ENCODE results near the gene AIF1L. TPM values are rescaled to one million over a fixed set of nuclear protein-coding genes. Genes with fewer than 3 reads are reported as not detected.

Gene AIF1L
- total RNA-seq, result 1 to 10 TPM in 1 of 2 experiments, under 1 TPM in 1; 0.37 to 1.4 TPM

DNA sequence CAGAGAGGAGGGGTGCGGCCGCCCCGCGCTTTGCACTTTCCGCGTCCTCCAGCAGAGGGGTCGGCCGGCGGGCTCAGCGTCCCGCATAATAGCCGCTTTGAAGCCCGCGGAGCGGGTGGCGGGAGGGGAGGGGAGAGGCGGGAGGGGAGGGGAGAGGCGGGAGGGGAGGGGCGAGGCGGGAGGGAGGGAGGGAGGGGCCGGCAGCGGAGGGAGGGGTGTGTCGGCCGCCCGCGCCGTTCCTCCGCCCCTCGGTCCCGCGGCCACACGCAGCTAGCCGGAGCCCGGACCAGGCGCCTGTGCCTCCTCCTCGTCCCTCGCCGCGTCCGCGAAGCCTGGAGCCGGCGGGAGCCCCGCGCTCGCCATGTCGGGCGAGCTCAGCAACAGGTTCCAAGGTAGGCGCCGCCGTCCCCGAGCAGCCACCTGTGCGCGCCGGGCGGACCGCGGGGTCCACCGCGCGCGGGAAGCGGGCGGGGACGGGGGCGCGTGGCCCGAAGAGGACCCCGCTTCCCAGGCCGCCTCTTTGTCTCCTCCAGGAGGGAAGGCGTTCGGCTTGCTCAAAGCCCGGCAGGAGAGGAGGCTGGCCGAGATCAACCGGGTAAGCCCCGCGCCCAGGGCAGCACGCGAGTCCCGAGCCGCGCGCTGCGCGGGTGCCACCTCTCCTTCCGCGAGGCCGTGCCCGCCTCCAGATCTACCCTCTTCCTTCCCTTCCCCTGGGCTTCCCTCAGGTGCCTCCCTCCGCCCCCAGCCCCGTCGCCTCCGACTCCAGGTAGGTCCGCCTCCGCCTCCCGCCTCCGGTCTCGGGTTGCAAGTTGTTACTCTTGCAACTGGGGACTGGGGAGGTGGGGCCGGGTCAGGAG, at the start of gene AIF1L:
TSS of gene AIF1L (plus strand) at position 263 of the 857 bp plus-strand sequence. CDS start at position 362, 99 bp downstream.
- ChIA-PET CTCF (interaction anchor here (0.7 to 2.0 kb wide), 6 partner anchors 9 to 66 kb away, joined by 3 to 5 read pairs (median 4); no protein-coding TSS in a partner anchor), POLR2A (interaction anchor here (0.5 kb wide), 1 partner anchor 1174 kb away, joined by 5 read pairs; no protein-coding TSS in a partner anchor)
- peaks cover 11% of the 10 kb centered on the region for H3K4me1 Mint-ChIP-seq
- DNase-seq, result peak; percentile 13
- no peaks in the 10 kb centered on the region for H3K9me3 Mint-ChIP-seq
- H3K36me3 Mint-ChIP-seq (ENCODE audit: low read depth), result no peaks in the 10 kb centered on the region
- peaks cover 34% of the 10 kb centered on the region for H3K27me3 Mint-ChIP-seq
- peak within 1 kb of the TSS; percentile 54 for H3K4me3 Mint-ChIP-seq
- H3K27ac Mint-ChIP-seq, result no peak within 1 kb of the TSS

- Mint-ChIP-seq H3K27ac (no peak overlapping the region), H3K4me3 (no peak overlapping the region), H3K27me3 (peaks cover 3% of the 10 kb centered on the region), H3K36me3 (ENCODE audit: low read depth) (no peaks in the 10 kb centered on the region), H3K9me3 (no peaks in the 10 kb centered on the region), H3K4me1 (peaks cover 7% of the 10 kb centered on the region)
- peak; percentile 74 for DNase-seq
- POLR2A ChIA-PET, result interaction anchor here (0.6 kb wide), 2 partner anchors 147 to 350 kb away, joined by 4 to 9 read pairs; no protein-coding TSS in a partner anchor
- CTCF ChIA-PET, result interaction anchor here (0.6 to 2.1 kb wide), 17 partner anchors 9 to 599 kb away, joined by 3 to 7 read pairs (median 4); no protein-coding TSS in a partner anchor
Measured at GRCh38 chr9:131046581-131047202, 49.6 kb upstream of the AIF1L start.

DNA sequence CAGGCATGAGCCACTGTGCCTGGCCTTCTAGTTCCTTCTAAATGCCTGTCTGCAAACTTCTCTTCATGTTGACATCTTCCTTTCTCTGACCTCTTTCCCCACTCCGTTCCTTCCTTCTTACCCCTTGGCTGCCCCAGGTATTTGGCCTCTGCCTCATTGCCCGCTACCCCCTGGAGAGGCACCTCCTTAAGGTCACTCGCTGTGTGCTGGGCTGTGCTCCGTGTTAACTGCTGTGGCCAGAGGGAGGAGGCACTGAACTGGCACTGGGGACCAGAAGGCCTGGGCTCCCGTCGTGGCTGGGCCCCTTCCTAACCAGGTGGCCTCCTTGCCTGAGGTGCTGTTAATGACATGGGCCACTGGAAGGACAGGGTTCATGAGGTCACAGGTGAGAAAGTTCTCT, 48.0 kb upstream of the AIF1L start:
- H3K9me3 Mint-ChIP-seq, result no peaks in the 10 kb centered on the region
- ChIA-PET POLR2A (no interaction called here), CTCF (no interaction called here)
- H3K36me3 Mint-ChIP-seq (ENCODE audit: low read depth), result no peaks in the 10 kb centered on the region
- peaks cover 3% of the 10 kb centered on the region for H3K27me3 Mint-ChIP-seq
- DNase-seq, result no peak
- peaks cover 7% of the 10 kb centered on the region for H3K4me1 Mint-ChIP-seq
- no peak overlapping the region for H3K4me3 Mint-ChIP-seq
- H3K27ac Mint-ChIP-seq, result no peak overlapping the region

GRCh38 chr9:131048820-131049219, 47.5 kb upstream of the AIF1L start:
- Mint-ChIP-seq H3K36me3 (ENCODE audit: low read depth) (no peaks in the 10 kb centered on the region), H3K27ac (no peak overlapping the region), H3K4me3 (no peak overlapping the region), H3K27me3 (peaks cover 3% of the 10 kb centered on the region), H3K9me3 (no peaks in the 10 kb centered on the region), H3K4me1 (peaks cover 5% of the 10 kb centered on the region)
- ChIA-PET CTCF (interaction anchor here (0.8 kb wide), 1 partner anchor 9 kb away, joined by 3 read pairs; no protein-coding TSS in a partner anchor), POLR2A (no interaction called here)
- DNase-seq, result no peak

- H3K9me3 Mint-ChIP-seq, result no peaks in the 10 kb centered on the region
- no peaks in the 10 kb centered on the region for H3K36me3 Mint-ChIP-seq (ENCODE audit: low read depth)
- H3K4me1 Mint-ChIP-seq, result peaks cover 5% of the 10 kb centered on the region
- H3K27ac Mint-ChIP-seq, result no peak overlapping the region
- POLR2A ChIA-PET, result no interaction called here
- CTCF ChIA-PET, result interaction anchor here (0.8 kb wide), 1 partner anchor 7 kb away, joined by 3 read pairs; no protein-coding TSS in a partner anchor
- no peak overlapping the region for H3K4me3 Mint-ChIP-seq
- DNase-seq, result no peak
- peaks cover 3% of the 10 kb centered on the region for H3K27me3 Mint-ChIP-seq
Measured at GRCh38 chr9:131049829-131050715, 46.3 kb upstream of the AIF1L start.

DNA sequence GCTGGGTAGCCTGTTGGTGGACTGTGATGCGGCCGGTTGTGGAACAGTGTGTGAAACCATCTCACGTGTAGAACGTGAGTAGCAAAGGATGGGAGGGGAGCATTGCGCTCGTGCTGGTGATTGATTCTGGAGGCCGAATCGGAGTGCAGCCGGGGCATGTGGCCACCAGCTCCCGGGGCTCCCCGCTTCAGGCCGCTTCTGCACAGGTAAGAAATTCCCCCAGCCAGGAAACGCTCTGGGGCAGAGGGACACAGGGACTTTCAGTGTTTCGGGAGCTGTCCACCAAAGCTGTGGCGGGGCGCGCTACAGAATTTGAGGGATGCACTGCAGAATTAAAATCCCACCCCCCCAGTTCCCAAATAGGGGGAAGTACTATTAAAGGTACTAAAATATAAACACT, 45.5 kb upstream of the AIF1L start:
- H3K27me3 Mint-ChIP-seq, result peaks cover 3% of the 10 kb centered on the region

GRCh38 chr9:131051592-131052517, 44.5 kb upstream of the AIF1L start:
- H3K27ac Mint-ChIP-seq, result no peak overlapping the region
- CTCF ChIA-PET, result interaction anchor here (0.6 kb wide), 1 partner anchor 17 kb away, joined by 3 read pairs; no protein-coding TSS in a partner anchor
- H3K36me3 Mint-ChIP-seq (ENCODE audit: low read depth), result no peaks in the 10 kb centered on the region
- POLR2A ChIA-PET, result no interaction called here
- H3K9me3 Mint-ChIP-seq, result no peaks in the 10 kb centered on the region
- peaks cover 3% of the 10 kb centered on the region for H3K27me3 Mint-ChIP-seq
- peaks cover under 1% of the 10 kb centered on the region for H3K4me1 Mint-ChIP-seq
- DNase-seq, result no peak
- H3K4me3 Mint-ChIP-seq, result no peak overlapping the region

More for the DNA sequence above, 45.5 kb upstream of the AIF1L start:
- peaks cover 5% of the 10 kb centered on the region for H3K4me1 Mint-ChIP-seq
- ChIA-PET POLR2A (no interaction called here), CTCF (no interaction called here)
- no peak overlapping the region for H3K4me3 Mint-ChIP-seq
- H3K27ac Mint-ChIP-seq, result no peak overlapping the region
- H3K9me3 Mint-ChIP-seq, result no peaks in the 10 kb centered on the region
- DNase-seq, result no peak
- no peaks in the 10 kb centered on the region for H3K36me3 Mint-ChIP-seq (ENCODE audit: low read depth)

- H3K4me3 Mint-ChIP-seq, result no peak overlapping the region
- POLR2A ChIA-PET, result no interaction called here
- CTCF ChIA-PET, result interaction anchor here (0.6 kb wide), 1 partner anchor 1579 kb away, joined by 7 read pairs; no protein-coding TSS in a partner anchor
- H3K27ac Mint-ChIP-seq, result no peak overlapping the region
- H3K9me3 Mint-ChIP-seq, result no peaks in the 10 kb centered on the region
- H3K27me3 Mint-ChIP-seq, result no peaks in the 10 kb centered on the region
- H3K36me3 Mint-ChIP-seq (ENCODE audit: low read depth), result no peaks in the 10 kb centered on the region
- DNase-seq, result no peak
- no peaks in the 10 kb centered on the region for H3K4me1 Mint-ChIP-seq
Measured at GRCh38 chr9:131053896-131054295, 42.4 kb upstream of the AIF1L start.

DNA sequence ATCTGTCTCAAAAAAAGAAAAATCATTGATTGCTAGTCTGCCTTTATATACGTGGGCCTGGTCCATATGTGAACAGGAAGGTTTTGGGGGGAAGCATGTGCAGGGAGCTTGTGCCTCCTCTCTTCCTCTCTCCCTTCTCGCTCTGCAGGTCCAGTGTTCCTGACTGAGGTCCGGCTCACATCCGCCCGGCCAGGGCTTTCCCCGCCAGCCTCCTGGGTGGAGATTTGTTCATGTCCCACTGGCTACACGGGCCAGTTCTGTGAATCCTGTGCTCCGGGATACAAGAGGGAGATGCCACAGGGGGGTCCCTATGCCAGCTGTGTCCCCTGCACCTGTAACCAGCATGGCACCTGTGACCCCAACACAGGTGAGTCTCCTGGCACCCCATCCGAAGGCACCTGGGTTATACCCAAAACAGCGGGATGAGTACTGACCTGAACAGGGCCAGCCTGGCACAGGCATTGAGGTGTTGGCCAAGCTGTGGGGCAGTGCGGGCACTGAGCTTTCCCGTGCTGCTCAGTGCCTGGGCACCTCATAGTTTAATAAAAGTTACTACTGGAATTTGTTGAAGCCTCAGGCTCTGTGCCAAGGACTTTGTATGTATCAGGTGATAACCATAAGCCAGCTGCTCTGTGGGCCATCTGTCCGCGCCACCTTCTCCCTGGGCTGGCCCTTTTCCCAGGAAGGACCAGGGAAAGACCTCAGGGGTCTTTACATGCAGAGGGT, 39.4 kb upstream of the AIF1L start:
- CTCF ChIA-PET, result interaction anchor here (0.9 to 1.8 kb wide), 6 partner anchors 8 to 529 kb away, joined by 3 to 8 read pairs (median 4); no protein-coding TSS in a partner anchor
- POLR2A ChIA-PET, result no interaction called here
- Mint-ChIP-seq H3K36me3 (ENCODE audit: low read depth) (no peaks in the 10 kb centered on the region), H3K9me3 (no peaks in the 10 kb centered on the region), H3K4me1 (no peaks in the 10 kb centered on the region), H3K27me3 (no peaks in the 10 kb centered on the region), H3K4me3 (no peak overlapping the region), H3K27ac (no peak overlapping the region)
- no peak for DNase-seq

DNA sequence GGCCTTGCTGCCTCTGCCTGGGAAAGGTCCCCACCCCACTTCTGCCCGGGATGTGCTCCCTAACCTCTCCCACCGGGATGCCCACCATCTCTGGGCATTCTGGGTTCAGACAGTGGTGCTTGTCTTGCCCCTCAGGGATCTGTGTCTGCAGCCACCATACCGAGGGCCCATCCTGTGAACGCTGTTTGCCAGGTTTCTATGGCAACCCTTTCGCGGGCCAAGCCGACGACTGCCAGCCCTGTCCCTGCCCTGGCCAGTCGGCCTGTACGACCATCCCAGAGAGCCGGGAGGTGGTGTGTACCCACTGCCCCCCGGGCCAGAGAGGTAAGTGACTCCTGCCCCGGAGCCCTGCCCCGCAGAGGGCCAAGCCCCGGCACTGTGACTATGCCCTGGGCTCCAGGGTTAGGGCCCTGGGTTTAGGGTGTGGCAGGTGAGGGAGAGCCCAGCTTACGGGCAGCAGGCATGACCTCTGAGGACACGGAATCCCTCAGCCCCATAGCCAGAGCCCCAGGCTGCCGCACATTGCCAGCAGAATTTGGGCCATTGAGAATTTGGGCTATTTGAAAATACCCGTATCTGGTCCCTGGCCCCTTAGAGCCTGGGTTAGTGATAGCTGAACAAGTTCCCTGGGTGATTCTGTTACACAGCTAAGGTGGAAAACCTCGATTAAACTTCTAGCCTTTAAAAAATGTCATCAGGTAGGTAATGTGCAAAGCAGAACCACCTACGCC, 35.3 kb upstream of the AIF1L start:
- no peaks in the 10 kb centered on the region for H3K36me3 Mint-ChIP-seq (ENCODE audit: low read depth)
- no peak overlapping the region for H3K4me3 Mint-ChIP-seq
- H3K27ac Mint-ChIP-seq, result no peak overlapping the region
- DNase-seq, result no peak
- no peaks in the 10 kb centered on the region for H3K4me1 Mint-ChIP-seq
- no peaks in the 10 kb centered on the region for H3K9me3 Mint-ChIP-seq
- POLR2A ChIA-PET, result no interaction called here
- H3K27me3 Mint-ChIP-seq, result no peaks in the 10 kb centered on the region
- CTCF ChIA-PET, result no interaction called here

- Mint-ChIP-seq H3K4me1 (no peaks in the 10 kb centered on the region), H3K27ac (no peak overlapping the region), H3K9me3 (no peaks in the 10 kb centered on the region), H3K36me3 (ENCODE audit: low read depth) (no peaks in the 10 kb centered on the region), H3K27me3 (no peaks in the 10 kb centered on the region), H3K4me3 (no peak overlapping the region)
- DNase-seq, result no peak
- POLR2A ChIA-PET, result no interaction called here
- CTCF ChIA-PET, result interaction anchor here (0.6 to 1.1 kb wide), 2 partner anchors 14 to 99 kb away, joined by 3 to 5 read pairs; no protein-coding TSS in a partner anchor
Measured at GRCh38 chr9:131062969-131063368, 33.4 kb upstream of the AIF1L start.
